Spleen (tissue), 7 donors: Measurements from ENCODE around the gene RAD1.

Experiments used
- CTCF ChIP-seq, 11 experiments: fragments of 200-600 bp in 7 of 11; fragments of 450-650 bp in 4 of 11; sonication (generic) in 4 of 11; IDR thresholded peaks in 8 of 11; conservative IDR thresholded peaks in 3 of 11; 1 replicate in 7 of 11; 2 replicates in 4 of 11; pipeline versions ENCODE4 v1.4.0 to v1.8.0; 2016 to 2021; ENCODE audit warnings: antibody characterized with exemption in 11 of 11, inconsistent platforms in 4 of 11, mild to moderate bottlenecking in 1 of 11
- POLR2A ChIP-seq, 3 donors: fragments of 450-650 bp; IDR thresholded peaks; one replicate each; pipeline ENCODE4 v1.5.1; 2017; ENCODE audit warnings: antibody characterized with exemption in 3 of 3, mild to moderate bottlenecking in 1 of 3
- POLR2AphosphoS5 ChIP-seq, 3 donors: sonication (generic); formaldehyde crosslinking; IDR thresholded peaks; one replicate each; pipeline ENCODE4 v1.5.1; 2017; ENCODE audit warnings: antibody characterized with exemption in 3 of 3
- donor health status: DM: no; HTN: no; CAD: no; lungs with moderate emphysema.
- donor health status: DM: no; HTN: no; CAD: no.
- donor health status: DM: no; HTN: no; CAD: no.

GRCh38 chr5:34923694-34924461 is 8.6 kb upstream of the RAD1 start:
- TF ChIP-seq CTCF (IDR thresholded peaks at IDR 0.05 in 8 of 11, conservative IDR thresholded peaks at IDR 0.05 in 3 of 11) (no peak), POLR2A (IDR thresholded peaks at IDR 0.05) (no peak), POLR2AphosphoS5 (IDR thresholded peaks at IDR 0.05) (no peak)
